ENCODE measurements around the gene RBM47. TPM values are rescaled to one million over a fixed set of nuclear protein-coding genes. Genes with fewer than 3 reads are reported as not detected.

RBM47 gene
- total and polyA plus RNA-seq, 10 of the 15 experiments (the other 5 are each of a cell fraction or from before 2014, with no cell fraction given) = 7.9 to 45.0 (median 28.7) TPM

- TF ChIP-seq ZBTB40 (IDR thresholded peaks at IDR 0.05; ENCODE audit: borderline replicate concordance) = no peak
These were observed 58.5 kb downstream of the RBM47 start (continued) for GRCh38 chr4:40571208-40571607.

- peaks cover 0 to under 1% of the 10 kb centered on the region in 2 experiments for H3K36me3 ChIP-seq (ENCODE audit: control insufficient read depth in 2 of 2, insufficient read depth in 2 of 2, low read length in 1 of 2)
- H3K4me2 ChIP-seq (ENCODE audit: control insufficient read depth, insufficient read depth) = no peak overlapping the region
- no peak overlapping the region for H2AFZ ChIP-seq (ENCODE audit: control insufficient read depth, low read depth, low read length)
- CTCF ChIA-PET = no interaction called here
- H3K27me3 ChIP-seq (replicated peaks in 1 of 2; ENCODE audit: control insufficient read depth in 2 of 2, insufficient read depth in 2 of 2, low read length in 1 of 2) = no peaks in the 10 kb centered on the region
- H3K4me1 ChIP-seq (ENCODE audit: control insufficient read depth, insufficient read depth, low read length) = peaks cover 40% of the 10 kb centered on the region
- H3K9ac ChIP-seq (ENCODE audit: control insufficient read depth, insufficient read depth, low read length) = no peak overlapping the region
- H3K79me2 ChIP-seq (ENCODE audit: control insufficient read depth, insufficient read depth, low read length) = peaks cover 84% of the 10 kb centered on the region
- TF ChIP-seq STAT3 (IDR thresholded peaks at IDR 0.05; ENCODE audit: low read depth, low read length) (no peak), ETV6 (conservative IDR thresholded peaks at IDR 0.05 in 1 of 2, IDR thresholded peaks at IDR 0.05 in 1 of 2; ENCODE audit: borderline replicate concordance in 1 of 2, low read depth in 1 of 2) (no peak), ZSCAN29 (IDR thresholded peaks at IDR 0.05) (no peak), MLLT1 (IDR thresholded peaks at IDR 0.05) (no peak), ATF3 (IDR thresholded peaks at IDR 0.05; ENCODE audit: borderline replicate concordance, extremely low read depth, low read depth, low read length) (no peak), ZNF274 (IDR thresholded peaks at IDR 0.05; ENCODE audit: insufficient read depth, insufficient read length) (no peak)
- DNase-seq (ENCODE audit: low read depth, low spot score) (no peak), FAIRE-seq (no peak), ATAC-seq (no peak)
- in situ Hi-C loops (cut with MboI) (no loop called here), intact Hi-C loops (cut with micrococcal nuclease; ENCODE audit: unreplicated experiment) (loop anchor here (5.0 to 10.0 kb wide), 2 partner anchors 102 to 144 kb away; no protein-coding TSS in a partner anchor)
- no peaks in the 10 kb centered on the region for H4K20me1 ChIP-seq (ENCODE audit: control insufficient read depth, insufficient read depth)
- WGBS (ENCODE audit: insufficient coverage, insufficient replicate concordance, low lambda C conversion rate, missing lambda C conversion rate) = 90% methylated on average over 14 of the region's 14 CpGs
- POLR2A ChIA-PET = no interaction called here
- no peaks in the 10 kb centered on the region for H3K9me3 ChIP-seq (replicated peaks; ENCODE audit: control insufficient read depth, insufficient read depth, low read length)
- RAD21 ChIA-PET (ENCODE audit: unreplicated experiment) = no interaction called here
- H3K27ac ChIP-seq (ENCODE audit: control insufficient read depth, insufficient read depth) = no peak overlapping the region
- no peak overlapping the region for H3K4me3 ChIP-seq
- SMC1A ChIA-PET (ENCODE audit: uncharacterized antibody, unreplicated experiment) = no interaction called here
- no TSS peak for BruUV-seq (replicated peaks)
These were observed 59.2 kb downstream of the RBM47 start for GRCh38 chr4:40570348-40571077.

Data from GM12878 (cell line).